ENCODE data around the gene CHPF.
A peak's percentile ranks its signal among the peaks of the same experiment; 100 is the strongest.

GRCh38 chr2:219499058-219499307 lies 44.6 kb downstream of the CHPF start:
- TF ChIP-seq SIN3A (IDR thresholded peaks at IDR 0.05; ENCODE audit: borderline replicate concordance, insufficient read depth, low read depth, low read length) (0 out of 2 replicates have a peak, but pooled peaks have one; percentile 1), POLR2AphosphoS5 (IDR thresholded peaks at IDR 0.05; ENCODE audit: low read depth, low read length) (no peak)

Measured in Panc1 (cell line).